Measurements from ENCODE around the gene VCAN. TPM values are rescaled to one million over a fixed set of nuclear protein-coding genes. Genes with fewer than 3 reads are reported as not detected.

VCAN gene
- total RNA-seq, 1 donor from 2014 or later, result 203 TPM

GRCh38 chr5:83513081-83513480 is 41.5 kb downstream of the VCAN start:
- peaks cover 2% of the 10 kb centered on the region for H3K4me1 Mint-ChIP-seq (ENCODE audit: unreplicated experiment)
- no peaks in the 10 kb centered on the region for H3K9me3 Mint-ChIP-seq (ENCODE audit: unreplicated experiment)
- H3K36me3 Mint-ChIP-seq (ENCODE audit: low read depth, unreplicated experiment), result peaks cover 4% of the 10 kb centered on the region
- H3K27me3 Mint-ChIP-seq (ENCODE audit: unreplicated experiment), result no peaks in the 10 kb centered on the region
- no peak overlapping the region for H3K4me3 Mint-ChIP-seq (ENCODE audit: unreplicated experiment)
- H3K27ac Mint-ChIP-seq (ENCODE audit: unreplicated experiment), result no peak overlapping the region
- no peak for DNase-seq (ENCODE audit: low spot score)
- no peak for TF ChIP-seq CTCF (IDR thresholded peaks at IDR 0.05; ENCODE audit: unreplicated experiment)

- H3K36me3 Mint-ChIP-seq (ENCODE audit: low read depth, unreplicated experiment), result peaks cover 6% of the 10 kb centered on the region
- H3K4me1 Mint-ChIP-seq (ENCODE audit: unreplicated experiment), result peaks cover 2% of the 10 kb centered on the region
- no peak overlapping the region for H3K27ac Mint-ChIP-seq (ENCODE audit: unreplicated experiment)
Measured at GRCh38 chr5:83513491-83513890, 41.9 kb downstream of the VCAN start.

GRCh38 chr5:83516377-83516776 is 44.8 kb downstream of the VCAN start:
- TF ChIP-seq CTCF (IDR thresholded peaks at IDR 0.05; ENCODE audit: unreplicated experiment), result no peak
- H3K36me3 Mint-ChIP-seq (ENCODE audit: low read depth, unreplicated experiment), result peaks cover 25% of the 10 kb centered on the region

More at GRCh38 chr5:83513491-83513890, 41.9 kb downstream of the VCAN start:
- TF ChIP-seq CTCF (IDR thresholded peaks at IDR 0.05; ENCODE audit: unreplicated experiment), result no peak
- H3K27me3 Mint-ChIP-seq (ENCODE audit: unreplicated experiment), result no peaks in the 10 kb centered on the region
- no peak overlapping the region for H3K4me3 Mint-ChIP-seq (ENCODE audit: unreplicated experiment)
- no peaks in the 10 kb centered on the region for H3K9me3 Mint-ChIP-seq (ENCODE audit: unreplicated experiment)
- DNase-seq (ENCODE audit: low spot score), result no peak

GRCh38 chr5:83517072-83517687 is 45.6 kb downstream of the VCAN start:
- Mint-ChIP-seq H3K27me3 (ENCODE audit: unreplicated experiment) (no peaks in the 10 kb centered on the region), H3K36me3 (ENCODE audit: low read depth, unreplicated experiment) (peaks cover 33% of the 10 kb centered on the region), H3K4me3 (ENCODE audit: unreplicated experiment) (no peak overlapping the region), H3K9me3 (ENCODE audit: unreplicated experiment) (no peaks in the 10 kb centered on the region), H3K4me1 (ENCODE audit: unreplicated experiment) (no peaks in the 10 kb centered on the region), H3K27ac (ENCODE audit: unreplicated experiment) (no peak overlapping the region)
- no peak for TF ChIP-seq CTCF (IDR thresholded peaks at IDR 0.05; ENCODE audit: unreplicated experiment)
- no peak for DNase-seq (ENCODE audit: low spot score)

More at GRCh38 chr5:83516377-83516776, 44.8 kb downstream of the VCAN start:
- H3K4me1 Mint-ChIP-seq (ENCODE audit: unreplicated experiment), result no peaks in the 10 kb centered on the region
- H3K9me3 Mint-ChIP-seq (ENCODE audit: unreplicated experiment), result no peaks in the 10 kb centered on the region
- H3K27ac Mint-ChIP-seq (ENCODE audit: unreplicated experiment), result no peak overlapping the region
- no peaks in the 10 kb centered on the region for H3K27me3 Mint-ChIP-seq (ENCODE audit: unreplicated experiment)
- H3K4me3 Mint-ChIP-seq (ENCODE audit: unreplicated experiment), result no peak overlapping the region
- DNase-seq (ENCODE audit: low spot score), result no peak

GRCh38 chr5:83517688-83518085 is 46.1 kb downstream of the VCAN start:
- Mint-ChIP-seq H3K27ac (ENCODE audit: unreplicated experiment) (no peak overlapping the region), H3K4me1 (ENCODE audit: unreplicated experiment) (no peaks in the 10 kb centered on the region), H3K27me3 (ENCODE audit: unreplicated experiment) (no peaks in the 10 kb centered on the region), H3K4me3 (ENCODE audit: unreplicated experiment) (no peak overlapping the region), H3K36me3 (ENCODE audit: low read depth, unreplicated experiment) (peaks cover 32% of the 10 kb centered on the region), H3K9me3 (ENCODE audit: unreplicated experiment) (no peaks in the 10 kb centered on the region)
- no peak for DNase-seq (ENCODE audit: low spot score)
- no peak for TF ChIP-seq CTCF (IDR thresholded peaks at IDR 0.05; ENCODE audit: unreplicated experiment)

Data from endothelial cell (in vitro differentiated cells).